GM21423 (cell line): Measurements from ENCODE around the gene ICA1L.

Source experiments
- ATAC-seq: cut with Tn5 transposase; IDR thresholded peaks from one replicate; pipeline ENCODE4 v1.9.1; 2021; ENCODE audit warnings: mild to moderate bottlenecking, moderate library complexity; ENCODE audit not compliant: unreplicated experiment

Gene ICA1L

GRCh38 chr2:202750763-202751427, 120.7 kb downstream of the ICA1L start:
- no peak for ATAC-seq

GRCh38 chr2:202749477-202749876, 122.1 kb downstream of the ICA1L start:
- ATAC-seq: no peak

GRCh38 chr2:202743613-202744012, 128.0 kb downstream of the ICA1L start:
- no peak for ATAC-seq

- ATAC-seq: no peak
Measured at GRCh38 chr2:202736826-202737225, 134.7 kb downstream of the ICA1L start.

GRCh38 chr2:202726070-202726469, 145.5 kb downstream of the ICA1L start:
- no peak for ATAC-seq

GRCh38 chr2:202723746-202724145, 147.8 kb downstream of the ICA1L start:
- no peak for ATAC-seq
